ENCODE measurements around the gene PSME3. TPM values are rescaled to one million over a fixed set of nuclear protein-coding genes. Genes with fewer than 3 reads are reported as not detected.

PSME3 gene
- total and polyA plus RNA-seq, 2 of the 13 experiments (the other 11 are each of a cell fraction or from before 2014, with no cell fraction given), result 66.3 to 135 TPM

DNA sequence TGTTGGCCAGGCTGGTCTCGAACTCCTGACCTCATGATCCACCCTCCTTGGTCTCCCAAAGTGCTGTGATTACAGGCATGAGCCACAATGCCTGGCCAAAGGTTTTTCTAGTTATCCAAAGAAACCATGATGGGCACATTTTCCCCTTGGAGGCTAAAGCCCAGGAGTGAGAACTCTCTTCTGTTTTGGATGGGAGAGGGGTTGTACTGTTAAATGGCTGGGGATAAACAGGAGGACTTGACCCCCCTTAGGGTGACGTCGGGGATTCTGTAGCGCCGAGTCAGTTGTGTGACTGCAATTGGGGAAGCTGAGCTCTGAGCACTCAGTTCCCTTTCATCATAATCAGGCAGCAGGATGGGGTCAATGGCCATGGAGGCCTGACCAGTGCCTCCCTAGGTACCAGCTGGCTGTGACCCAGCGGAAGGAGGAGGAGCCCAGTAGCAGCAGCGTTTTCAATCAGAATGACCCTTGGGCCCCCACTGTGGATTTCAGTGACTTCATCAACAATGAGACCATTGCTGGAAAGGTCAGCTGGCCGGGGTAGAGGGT lies 21.9 kb downstream of the PSME3 start (continued):
- TF ChIP-seq ZNF609 (CRISPR knock-in tag; IDR thresholded peaks at IDR 0.05; ENCODE audit: borderline replicate concordance), result peak; percentile 77; the same call in 1 of the 2 replicates
- peak; percentile 85 for TF ChIP-seq GFI1 (CRISPR knock-in tag; IDR thresholded peaks at IDR 0.05; ENCODE audit: borderline replicate concordance)
- TF ChIP-seq SIX1 (CRISPR knock-in tag; IDR thresholded peaks at IDR 0.05; ENCODE audit: borderline replicate concordance), result no peak
- TF ChIP-seq, protein P1, sequence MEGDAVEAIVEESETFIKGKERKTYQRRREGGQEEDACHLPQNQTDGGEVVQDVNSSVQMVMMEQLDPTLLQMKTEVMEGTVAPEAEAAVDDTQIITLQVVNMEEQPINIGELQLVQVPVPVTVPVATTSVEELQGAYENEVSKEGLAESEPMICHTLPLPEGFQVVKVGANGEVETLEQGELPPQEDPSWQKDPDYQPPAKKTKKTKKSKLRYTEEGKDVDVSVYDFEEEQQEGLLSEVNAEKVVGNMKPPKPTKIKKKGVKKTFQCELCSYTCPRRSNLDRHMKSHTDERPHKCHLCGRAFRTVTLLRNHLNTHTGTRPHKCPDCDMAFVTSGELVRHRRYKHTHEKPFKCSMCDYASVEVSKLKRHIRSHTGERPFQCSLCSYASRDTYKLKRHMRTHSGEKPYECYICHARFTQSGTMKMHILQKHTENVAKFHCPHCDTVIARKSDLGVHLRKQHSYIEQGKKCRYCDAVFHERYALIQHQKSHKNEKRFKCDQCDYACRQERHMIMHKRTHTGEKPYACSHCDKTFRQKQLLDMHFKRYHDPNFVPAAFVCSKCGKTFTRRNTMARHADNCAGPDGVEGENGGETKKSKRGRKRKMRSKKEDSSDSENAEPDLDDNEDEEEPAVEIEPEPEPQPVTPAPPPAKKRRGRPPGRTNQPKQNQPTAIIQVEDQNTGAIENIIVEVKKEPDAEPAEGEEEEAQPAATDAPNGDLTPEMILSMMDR (CRISPR knock-in tag; IDR thresholded peaks at IDR 0.05), result 0 out of 2 replicates have a peak, but pooled peaks have one; percentile 7
- TF ChIP-seq DMAP1 (CRISPR knock-in tag; IDR thresholded peaks at IDR 0.05), result 0 out of 2 replicates have a peak, but pooled peaks have one; percentile 35
- TF ChIP-seq, protein P2, sequence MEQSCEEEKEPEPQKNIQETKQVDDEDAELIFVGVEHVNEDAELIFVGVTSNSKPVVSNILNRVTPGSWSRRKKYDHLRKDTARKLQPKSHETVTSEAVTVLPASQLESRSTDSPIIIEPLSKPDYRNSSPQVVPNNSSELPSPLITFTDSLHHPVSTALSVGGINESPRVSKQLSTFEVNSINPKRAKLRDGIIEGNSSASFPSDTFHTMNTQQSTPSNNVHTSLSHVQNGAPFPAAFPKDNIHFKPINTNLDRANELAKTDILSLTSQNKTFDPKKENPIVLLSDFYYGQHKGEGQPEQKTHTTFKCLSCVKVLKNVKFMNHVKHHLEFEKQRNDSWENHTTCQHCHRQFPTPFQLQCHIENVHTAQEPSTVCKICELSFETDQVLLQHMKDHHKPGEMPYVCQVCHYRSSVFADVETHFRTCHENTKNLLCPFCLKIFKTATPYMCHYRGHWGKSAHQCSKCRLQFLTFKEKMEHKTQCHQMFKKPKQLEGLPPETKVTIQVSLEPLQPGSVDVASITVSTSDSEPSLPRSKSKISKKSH (CRISPR knock-in tag; IDR thresholded peaks at IDR 0.05; ENCODE audit: borderline replicate concordance), result no peak
- 0 out of 2 replicates have a peak, but pooled peaks have one; percentile 20 for TF ChIP-seq THAP11 (CRISPR knock-in tag; IDR thresholded peaks at IDR 0.05)
- TF ChIP-seq ATF6 (CRISPR knock-in tag; conservative IDR thresholded peaks at IDR 0.05), result no peak
- no peak for TF ChIP-seq CEBPZ (IDR thresholded peaks at IDR 0.05; ENCODE audit: low read length)
- peak; percentile 45; the same call in 1 of the 2 replicates for TF ChIP-seq GABPB1 (CRISPR knock-in tag; IDR thresholded peaks at IDR 0.05)
- TF ChIP-seq RXRA (CRISPR knock-in tag; IDR thresholded peaks at IDR 0.05), result peak; percentile 94
- no peak; the same call in 1 of the 2 replicates for TF ChIP-seq ZNF331 (CRISPR knock-in tag; IDR thresholded peaks at IDR 0.05)
- peak; percentile 93 for TF ChIP-seq SP5 (CRISPR knock-in tag; IDR thresholded peaks at IDR 0.05; ENCODE audit: borderline replicate concordance, low read depth)
- TF ChIP-seq HNF4G (IDR thresholded peaks at IDR 0.05; ENCODE audit: borderline replicate concordance, low read depth, low read length), result peak; percentile 84
- TF ChIP-seq HNF4G (CRISPR knock-in tag; IDR thresholded peaks at IDR 0.05; ENCODE audit: borderline replicate concordance, low read depth), result peak; percentile 13; the same call in 1 of the 2 replicates
- TF ChIP-seq ZNF644 (CRISPR knock-in tag; IDR thresholded peaks at IDR 0.05; ENCODE audit: low read depth), result peak; percentile 64; the same call in 1 of the 2 replicates

Data from HepG2 (cell line).